GM23338 (cell line): ENCODE measurements around the gene ZKSCAN2. TPM values are rescaled to one million over a fixed set of nuclear protein-coding genes. Genes with fewer than 3 reads are reported as not detected.

Experiments used
- ATAC-seq: fragments of 200-7000 bp; cut with Tn5 transposase; 3 replicates; pipeline ENCODE4 v1.9.1; 2020
- DNase-seq: peaks from one replicate; pipeline ENCODE4 v3.0.0-alpha.2; 2015; ENCODE audit warnings: low spot score
- H2AFZ ChIP-seq: fragments of 200-600 bp; sonication (generic); 2 replicates; pipeline ENCODE4 v1.8.0; 2016; ENCODE audit warnings: antibody characterized with exemption, mild to moderate bottlenecking, moderate library complexity
- H3F3A ChIP-seq: fragments of 200-600 bp; sonication (generic); replicated peaks from 2 replicates; pipeline ENCODE4 v1.8.0; 2017; ENCODE audit warnings: antibody characterized with exemption, mixed run types, low read depth
- H3K27ac ChIP-seq: fragments of 200-600 bp; sonication (generic); 2 replicates; pipeline ENCODE4 v1.6.1; 2016; ENCODE audit warnings: low read depth
- H3K27me3 ChIP-seq: fragments of 200-600 bp; sonication (generic); 2 replicates; pipeline ENCODE4 v1.8.0; 2016; ENCODE audit warnings: mild to moderate bottlenecking, mixed run types, moderate library complexity; ENCODE audit not compliant: insufficient read depth
- H3K36me3 ChIP-seq: fragments of 200-600 bp; sonication (generic); 2 replicates; pipeline ENCODE4 v1.8.0; 2016; ENCODE audit warnings: mild to moderate bottlenecking; ENCODE audit not compliant: insufficient read depth
- H3K4me1 ChIP-seq: fragments of 200-600 bp; sonication (generic); 2 replicates; pipeline ENCODE4 v1.8.0; 2016; ENCODE audit warnings: mild to moderate bottlenecking, moderate library complexity; ENCODE audit not compliant: insufficient read depth
- H3K4me2 ChIP-seq: fragments of 200-600 bp; sonication (generic); 2 replicates; pipeline ENCODE4 v1.7.1; 2017; ENCODE audit warnings: mixed run types
- H3K4me3 ChIP-seq: fragments of 200-600 bp; sonication (generic); 2 replicates; pipeline ENCODE4 v1.6.1; 2016; ENCODE audit warnings: mixed run types
- H3K79me2 ChIP-seq: fragments of 200-600 bp; sonication (generic); replicated peaks from 2 replicates; pipeline ENCODE4 v1.8.0; 2017; ENCODE audit warnings: mild to moderate bottlenecking; ENCODE audit not compliant: insufficient read depth
- H3K9me2 ChIP-seq: fragments of 200-600 bp; sonication (generic); 2 replicates; pipeline ENCODE4 v1.8.0; 2017; ENCODE audit not compliant: insufficient read depth
- H4K20me1 ChIP-seq: fragments of 200-600 bp; sonication (generic); replicated peaks from 2 replicates; pipeline ENCODE4 v1.8.0; 2017; ENCODE audit warnings: mild to moderate bottlenecking; ENCODE audit not compliant: insufficient read depth
- H3K27ac Mint-ChIP-seq: 2 replicates; pipeline ENCODE4 v1.8.0; 2020; ENCODE audit warnings: inconsistent platforms, mild to moderate bottlenecking, moderate library complexity, mixed read lengths
- H3K27me3 Mint-ChIP-seq: 3 replicates; pipeline ENCODE4 v1.8.0; 2022; ENCODE audit warnings: low read depth, mild to moderate bottlenecking, moderate library complexity, mixed read lengths, inconsistent platforms; ENCODE audit not compliant: insufficient read depth, poor library complexity
- H3K36me3 Mint-ChIP-seq: 3 replicates; pipeline ENCODE4 v1.8.0; 2021; ENCODE audit warnings: low read depth, mild to moderate bottlenecking, inconsistent platforms, moderate library complexity, mixed read lengths
- H3K4me1 Mint-ChIP-seq: 3 replicates; pipeline ENCODE4 v1.8.0; 2020; ENCODE audit warnings: mild to moderate bottlenecking, inconsistent platforms, mixed read lengths
- H3K4me3 Mint-ChIP-seq: 3 replicates; pipeline ENCODE4 v1.8.0; 2021; ENCODE audit warnings: moderate library complexity, mild to moderate bottlenecking, inconsistent platforms, mixed read lengths
- H3K9me3 Mint-ChIP-seq: 3 replicates; pipeline ENCODE4 v1.8.0; 2020; ENCODE audit warnings: moderate library complexity, mild to moderate bottlenecking, inconsistent platforms, mixed read lengths
- CREB1 ChIP-seq: fragments of 250-450 bp; sonication (Bioruptor Pico); IDR thresholded peaks from 2 replicates; pipeline ENCODE4 v1.5.0; 2020; ENCODE audit warnings: low read depth, mild to moderate bottlenecking, moderate library complexity
- EZH2 ChIP-seq: fragments of 200-600 bp; sonication (generic); IDR thresholded peaks from one replicate; pipeline ENCODE4 v1.8.0; 2017; ENCODE audit warnings: antibody characterized with exemption, mild to moderate bottlenecking, low read depth; ENCODE audit not compliant: unreplicated experiment
- EZH2phosphoT487 ChIP-seq: fragments of 200-600 bp; sonication (generic); IDR thresholded peaks from one replicate; pipeline ENCODE4 v1.8.1; 2018; ENCODE audit warnings: antibody characterized with exemption; ENCODE audit not compliant: unreplicated experiment
- JUNB ChIP-seq: IDR thresholded peaks from one replicate; pipeline ENCODE4 v1.6.1; 2016; ENCODE audit warnings: antibody characterized with exemption; ENCODE audit not compliant: unreplicated experiment
- POLR2AphosphoS5 ChIP-seq: IDR thresholded peaks from 2 replicates; pipeline ENCODE4 v1.6.1; 2016; ENCODE audit warnings: antibody characterized with exemption, low read depth
- ZNF114 ChIP-seq: fragments of 250-450 bp; sonication (Bioruptor Pico); IDR thresholded peaks from 2 replicates; pipeline ENCODE4 v1.5.0; 2020; ENCODE audit warnings: mild to moderate bottlenecking, moderate library complexity
- ZNF331 ChIP-seq: fragments of 250-450 bp; sonication (Bioruptor Pico); IDR thresholded peaks from 2 replicates; pipeline ENCODE4 v1.5.0; 2020; ENCODE audit warnings: low read depth, mild to moderate bottlenecking, moderate library complexity
- polyA plus RNA-seq: library from polyadenylated mRNA; unstranded; fragments of >200 nt; fragmentation: Nextera tagmentation; extraction: Ambion mirVana; gene quantifications from 2 replicates; pipeline ENCODE4 v1.2.1, GENCODE V29; 2016
- total RNA-seq: library from RNA; depleted of rRNA; stranded (reverse); fragments of >200 nt; shearing (Covaris generic); gene quantifications from 2 replicates; pipeline ENCODE4 v1.2.3, GENCODE V29; 2014
- TF ChIP-seq, protein P1 (sequence below), 2 experiments: fragments of 200-600 bp in 1 of 2; sonication (generic) in 1 of 2; conservative IDR thresholded peaks; 2 replicates each; pipeline versions ENCODE4 v1.5.1 to v1.6.1; 2016 to 2017; ENCODE audit warnings: antibody characterized with exemption in 2 of 2, low read depth in 2 of 2, mild to moderate bottlenecking in 2 of 2, moderate library complexity in 1 of 2
- TF ChIP-seq, protein P2 (sequence below): IDR thresholded peaks from one replicate; pipeline ENCODE4 v1.6.1; 2018; ENCODE audit warnings: antibody characterized with exemption; ENCODE audit not compliant: unreplicated experiment

The ZKSCAN2 gene
- total and polyA plus RNA-seq, 2 experiments from 2014 or later: 2.0 to 8.8 TPM

DNA sequence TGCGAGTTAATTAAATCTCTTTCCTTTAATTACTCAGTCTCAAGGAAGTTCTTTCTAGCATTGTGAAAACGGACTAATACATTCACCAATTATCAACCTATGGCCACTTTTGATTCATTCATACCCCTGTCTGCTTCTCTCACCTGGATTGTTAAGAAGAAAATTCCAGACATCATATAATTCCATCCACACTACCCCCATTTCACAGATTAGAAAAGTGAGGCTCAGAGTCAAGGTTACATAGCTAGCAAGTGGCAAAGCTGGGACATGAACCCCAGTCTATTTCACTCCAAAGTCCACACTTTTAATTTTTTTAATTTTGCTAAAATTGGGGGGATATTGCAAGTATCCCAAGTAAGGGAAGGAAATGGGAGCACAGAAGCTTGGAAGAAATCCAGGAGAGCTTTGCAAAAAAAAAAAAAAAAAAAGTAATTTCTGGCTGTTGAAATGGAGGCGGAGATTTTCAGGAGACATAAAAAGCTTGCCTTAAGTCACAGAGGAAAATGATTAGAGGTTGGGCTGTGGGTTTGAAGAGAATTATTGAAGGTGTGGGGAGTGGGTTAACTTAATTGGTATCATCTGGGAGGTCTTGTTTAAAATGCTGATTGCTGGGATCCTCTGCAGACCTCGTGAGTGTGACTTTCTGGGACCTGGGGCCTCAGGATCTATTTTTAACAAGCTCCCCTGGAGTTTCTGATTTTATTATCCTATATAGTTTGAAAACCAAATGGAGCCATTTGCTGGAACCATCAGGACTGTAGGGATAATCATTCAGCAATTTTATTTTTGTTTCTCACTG lies 42.3 kb upstream of the ZKSCAN2 start (continued):
- no peak for TF ChIP-seq EZH2
- TF ChIP-seq, protein P1, sequence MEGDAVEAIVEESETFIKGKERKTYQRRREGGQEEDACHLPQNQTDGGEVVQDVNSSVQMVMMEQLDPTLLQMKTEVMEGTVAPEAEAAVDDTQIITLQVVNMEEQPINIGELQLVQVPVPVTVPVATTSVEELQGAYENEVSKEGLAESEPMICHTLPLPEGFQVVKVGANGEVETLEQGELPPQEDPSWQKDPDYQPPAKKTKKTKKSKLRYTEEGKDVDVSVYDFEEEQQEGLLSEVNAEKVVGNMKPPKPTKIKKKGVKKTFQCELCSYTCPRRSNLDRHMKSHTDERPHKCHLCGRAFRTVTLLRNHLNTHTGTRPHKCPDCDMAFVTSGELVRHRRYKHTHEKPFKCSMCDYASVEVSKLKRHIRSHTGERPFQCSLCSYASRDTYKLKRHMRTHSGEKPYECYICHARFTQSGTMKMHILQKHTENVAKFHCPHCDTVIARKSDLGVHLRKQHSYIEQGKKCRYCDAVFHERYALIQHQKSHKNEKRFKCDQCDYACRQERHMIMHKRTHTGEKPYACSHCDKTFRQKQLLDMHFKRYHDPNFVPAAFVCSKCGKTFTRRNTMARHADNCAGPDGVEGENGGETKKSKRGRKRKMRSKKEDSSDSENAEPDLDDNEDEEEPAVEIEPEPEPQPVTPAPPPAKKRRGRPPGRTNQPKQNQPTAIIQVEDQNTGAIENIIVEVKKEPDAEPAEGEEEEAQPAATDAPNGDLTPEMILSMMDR (conservative IDR thresholded peaks at IDR 0.05; ENCODE audit: low read depth in 2 of 2): no peak
- TF ChIP-seq ZNF114 (CRISPR knock-in tag): no peak
- no peak for TF ChIP-seq EZH2phosphoT487
- TF ChIP-seq POLR2AphosphoS5: no peak
- TF ChIP-seq ZNF331 (CRISPR knock-in tag): no peak
- TF ChIP-seq, protein P2, sequence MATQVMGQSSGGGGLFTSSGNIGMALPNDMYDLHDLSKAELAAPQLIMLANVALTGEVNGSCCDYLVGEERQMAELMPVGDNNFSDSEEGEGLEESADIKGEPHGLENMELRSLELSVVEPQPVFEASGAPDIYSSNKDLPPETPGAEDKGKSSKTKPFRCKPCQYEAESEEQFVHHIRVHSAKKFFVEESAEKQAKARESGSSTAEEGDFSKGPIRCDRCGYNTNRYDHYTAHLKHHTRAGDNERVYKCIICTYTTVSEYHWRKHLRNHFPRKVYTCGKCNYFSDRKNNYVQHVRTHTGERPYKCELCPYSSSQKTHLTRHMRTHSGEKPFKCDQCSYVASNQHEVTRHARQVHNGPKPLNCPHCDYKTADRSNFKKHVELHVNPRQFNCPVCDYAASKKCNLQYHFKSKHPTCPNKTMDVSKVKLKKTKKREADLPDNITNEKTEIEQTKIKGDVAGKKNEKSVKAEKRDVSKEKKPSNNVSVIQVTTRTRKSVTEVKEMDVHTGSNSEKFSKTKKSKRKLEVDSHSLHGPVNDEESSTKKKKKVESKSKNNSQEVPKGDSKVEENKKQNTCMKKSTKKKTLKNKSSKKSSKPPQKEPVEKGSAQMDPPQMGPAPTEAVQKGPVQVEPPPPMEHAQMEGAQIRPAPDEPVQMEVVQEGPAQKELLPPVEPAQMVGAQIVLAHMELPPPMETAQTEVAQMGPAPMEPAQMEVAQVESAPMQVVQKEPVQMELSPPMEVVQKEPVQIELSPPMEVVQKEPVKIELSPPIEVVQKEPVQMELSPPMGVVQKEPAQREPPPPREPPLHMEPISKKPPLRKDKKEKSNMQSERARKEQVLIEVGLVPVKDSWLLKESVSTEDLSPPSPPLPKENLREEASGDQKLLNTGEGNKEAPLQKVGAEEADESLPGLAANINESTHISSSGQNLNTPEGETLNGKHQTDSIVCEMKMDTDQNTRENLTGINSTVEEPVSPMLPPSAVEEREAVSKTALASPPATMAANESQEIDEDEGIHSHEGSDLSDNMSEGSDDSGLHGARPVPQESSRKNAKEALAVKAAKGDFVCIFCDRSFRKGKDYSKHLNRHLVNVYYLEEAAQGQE: no peak

DNA sequence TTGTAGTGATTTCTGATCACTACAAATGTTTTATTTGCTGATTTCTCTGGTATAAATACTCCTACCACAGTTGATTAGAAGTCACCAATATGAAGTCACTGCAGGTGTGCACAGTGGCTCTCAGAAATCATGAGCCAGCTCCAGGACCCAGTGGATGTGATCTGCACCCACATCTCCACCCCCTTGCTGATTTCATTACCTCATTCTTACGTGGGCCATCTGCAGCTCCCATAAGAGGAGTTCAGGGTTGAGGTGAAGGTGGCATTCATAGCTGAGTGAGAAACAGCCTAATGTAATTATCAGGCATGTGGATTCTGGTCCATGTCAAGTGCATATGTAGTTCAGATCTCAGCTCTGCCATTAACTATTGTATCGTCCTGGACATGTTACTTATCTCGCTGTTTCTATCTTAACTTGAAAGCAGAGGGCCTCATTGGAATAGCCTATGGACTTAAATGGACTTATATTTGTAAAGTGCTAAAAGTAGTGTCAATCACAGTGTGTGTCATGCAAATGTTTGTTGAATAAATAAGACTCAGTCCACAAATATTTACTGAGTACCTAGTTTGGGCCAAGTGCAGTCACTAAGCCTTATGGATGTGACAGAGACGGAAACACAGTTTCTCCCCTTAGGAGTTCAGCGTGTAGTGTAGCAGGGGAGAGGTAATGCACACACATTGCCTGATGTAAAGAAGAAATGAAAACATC lies 40.7 kb upstream of the ZKSCAN2 start:
- peaks cover 1% of the 10 kb centered on the region for H3K27me3 Mint-ChIP-seq
- TF ChIP-seq JUNB (no peak), CREB1 (CRISPR knock-in tag) (no peak), ZNF114 (CRISPR knock-in tag) (no peak)
- TF ChIP-seq, protein P2: no peak

More for the DNA sequence above, 40.7 kb upstream of the ZKSCAN2 start:
- H3F3A ChIP-seq: no peaks in the 10 kb centered on the region
- Mint-ChIP-seq H3K27ac (no peak overlapping the region), H3K36me3 (no peaks in the 10 kb centered on the region; the same call in 1 of the 3 replicates), H3K4me3 (no peak overlapping the region), H3K9me3 (peaks cover 68% of the 10 kb centered on the region), H3K4me1 (peaks cover 2% of the 10 kb centered on the region; the same call in 1 of the 3 replicates)
- ATAC-seq: no peak
- no peaks in the 10 kb centered on the region for H4K20me1 ChIP-seq
- H3K4me1 ChIP-seq: no peaks in the 10 kb centered on the region
- H3K27ac ChIP-seq: no peak overlapping the region
- H3K79me2 ChIP-seq: no peaks in the 10 kb centered on the region
- H3K4me3 ChIP-seq: no peak overlapping the region
- H3K4me2 ChIP-seq: no peak overlapping the region
- H3K9me2 ChIP-seq: no peaks in the 10 kb centered on the region
- no peak for DNase-seq
- no peak overlapping the region for H2AFZ ChIP-seq
- H3K36me3 ChIP-seq: no peaks in the 10 kb centered on the region
- no peaks in the 10 kb centered on the region for H3K27me3 ChIP-seq
